ENCODE data around the gene CORO6. TPM values are rescaled to one million over a fixed set of nuclear protein-coding genes. Genes with fewer than 3 reads are reported as not detected.
A peak's percentile ranks its signal among the peaks of the same experiment; 100 is the strongest.

Gene CORO6
- total and polyA plus RNA-seq, 2 of the 13 experiments (the other 11 are each of a cell fraction or from before 2014, with no cell fraction given) = 0.42 to 0.82 TPM

- TF ChIP-seq BCL3 (CRISPR knock-in tag; IDR thresholded peaks at IDR 0.05) (peak; percentile 61; the same call in 1 of the 2 replicates), PRDM10 (CRISPR knock-in tag; IDR thresholded peaks at IDR 0.05; ENCODE audit: low read depth) (no peak), ELF3 (CRISPR knock-in tag; IDR thresholded peaks at IDR 0.05) (0 out of 2 replicates have a peak, but pooled peaks have one; percentile 13), LCORL (IDR thresholded peaks at IDR 0.05) (no peak), LCORL (CRISPR knock-in tag; IDR thresholded peaks at IDR 0.05) (no peak), GPN1 (CRISPR knock-in tag; IDR thresholded peaks at IDR 0.05; ENCODE audit: borderline replicate concordance) (no peak), ZNF597 (CRISPR knock-in tag; IDR thresholded peaks at IDR 0.05) (no peak), SP4 (CRISPR knock-in tag; IDR thresholded peaks at IDR 0.05) (peak; percentile 81), ZNF3 (CRISPR knock-in tag; IDR thresholded peaks at IDR 0.05) (no peak), FOXP4 (CRISPR knock-in tag; IDR thresholded peaks at IDR 0.05) (no peak), SRSF4 (IDR thresholded peaks at IDR 0.05; ENCODE audit: low read depth, low read length, poor library complexity, severe bottlenecking) (no peak), BCLAF1 (IDR thresholded peaks at IDR 0.05) (no peak), ZNF605 (CRISPR knock-in tag; IDR thresholded peaks at IDR 0.05) (no peak), ZSCAN9 (CRISPR knock-in tag; IDR thresholded peaks at IDR 0.05; ENCODE audit: borderline replicate concordance) (no peak), ZNF558 (CRISPR knock-in tag; IDR thresholded peaks at IDR 0.05; ENCODE audit: borderline replicate concordance) (no peak), SP5 (CRISPR knock-in tag; IDR thresholded peaks at IDR 0.05; ENCODE audit: borderline replicate concordance, low read depth) (no peak; the same call in 1 of the 2 replicates), RCOR2 (CRISPR knock-in tag; IDR thresholded peaks at IDR 0.05) (no peak), TBX2 (CRISPR knock-in tag; IDR thresholded peaks at IDR 0.05; ENCODE audit: borderline replicate concordance) (peak; percentile 45), HMG20A (CRISPR knock-in tag; IDR thresholded peaks at IDR 0.05; ENCODE audit: borderline replicate concordance) (no peak)
Measured at GRCh38 chr17:29589524-29590410, 32.9 kb downstream of the CORO6 start, which contains the start of gene GIT1 (continued).
